GM12801 (cell line): Measurements from ENCODE around the gene FAM162A.

Source experiments
- TF ChIP-seq, protein P1 (sequence below): IDR thresholded peaks from one replicate; pipeline ENCODE4 v1.5.1; 2011; ENCODE audit warnings: control low read depth; ENCODE audit not compliant: insufficient read length; ENCODE audit errors: extremely low read depth

FAM162A gene

DNA sequence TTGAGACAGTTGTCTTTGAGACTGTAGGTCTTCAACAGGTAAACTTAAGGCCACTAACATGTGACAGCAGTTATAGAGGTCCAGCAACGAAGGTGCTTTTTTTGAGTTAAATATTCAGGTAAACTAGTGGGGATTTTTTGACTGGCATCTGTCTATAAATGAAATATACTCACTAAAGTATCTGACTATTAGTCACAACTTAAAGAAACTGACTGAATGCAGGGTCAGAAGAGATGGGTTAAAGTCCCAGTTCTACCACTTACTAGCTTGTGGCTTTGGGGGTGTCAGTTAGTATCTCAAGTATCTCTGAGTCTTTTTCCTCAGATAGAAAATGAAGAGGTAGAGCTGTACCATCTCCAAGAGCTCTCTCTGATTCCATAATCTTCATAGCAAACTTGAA, 18.9 kb upstream of the FAM162A start:
- TF ChIP-seq, protein P1, sequence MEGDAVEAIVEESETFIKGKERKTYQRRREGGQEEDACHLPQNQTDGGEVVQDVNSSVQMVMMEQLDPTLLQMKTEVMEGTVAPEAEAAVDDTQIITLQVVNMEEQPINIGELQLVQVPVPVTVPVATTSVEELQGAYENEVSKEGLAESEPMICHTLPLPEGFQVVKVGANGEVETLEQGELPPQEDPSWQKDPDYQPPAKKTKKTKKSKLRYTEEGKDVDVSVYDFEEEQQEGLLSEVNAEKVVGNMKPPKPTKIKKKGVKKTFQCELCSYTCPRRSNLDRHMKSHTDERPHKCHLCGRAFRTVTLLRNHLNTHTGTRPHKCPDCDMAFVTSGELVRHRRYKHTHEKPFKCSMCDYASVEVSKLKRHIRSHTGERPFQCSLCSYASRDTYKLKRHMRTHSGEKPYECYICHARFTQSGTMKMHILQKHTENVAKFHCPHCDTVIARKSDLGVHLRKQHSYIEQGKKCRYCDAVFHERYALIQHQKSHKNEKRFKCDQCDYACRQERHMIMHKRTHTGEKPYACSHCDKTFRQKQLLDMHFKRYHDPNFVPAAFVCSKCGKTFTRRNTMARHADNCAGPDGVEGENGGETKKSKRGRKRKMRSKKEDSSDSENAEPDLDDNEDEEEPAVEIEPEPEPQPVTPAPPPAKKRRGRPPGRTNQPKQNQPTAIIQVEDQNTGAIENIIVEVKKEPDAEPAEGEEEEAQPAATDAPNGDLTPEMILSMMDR: no peak

GRCh38 chr3:122366379-122366749, 17.6 kb upstream of the FAM162A start:
- TF ChIP-seq, protein P1: no peak

- TF ChIP-seq, protein P1: no peak
Measured at GRCh38 chr3:122374034-122374433, 9.9 kb upstream of the FAM162A start.

DNA sequence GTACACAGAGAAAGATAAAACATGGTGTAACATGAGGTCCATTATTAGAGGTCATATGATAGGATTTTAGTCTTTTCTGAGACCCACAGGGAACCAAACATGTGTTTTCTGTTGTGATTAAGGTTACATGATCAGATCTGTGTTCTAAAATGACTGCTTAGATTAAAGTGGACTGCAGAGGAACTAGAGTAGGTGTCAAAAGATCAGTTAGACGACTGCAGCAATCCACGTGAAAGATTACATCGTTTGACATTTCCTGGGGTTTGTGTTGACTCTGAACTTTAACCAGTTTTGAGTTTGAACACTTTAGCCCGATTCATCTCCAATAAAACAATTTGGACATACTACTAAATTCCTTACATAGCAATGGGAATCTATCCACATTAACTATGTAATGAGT, 6.0 kb upstream of the FAM162A start:
- TF ChIP-seq, protein P1: no peak

DNA sequence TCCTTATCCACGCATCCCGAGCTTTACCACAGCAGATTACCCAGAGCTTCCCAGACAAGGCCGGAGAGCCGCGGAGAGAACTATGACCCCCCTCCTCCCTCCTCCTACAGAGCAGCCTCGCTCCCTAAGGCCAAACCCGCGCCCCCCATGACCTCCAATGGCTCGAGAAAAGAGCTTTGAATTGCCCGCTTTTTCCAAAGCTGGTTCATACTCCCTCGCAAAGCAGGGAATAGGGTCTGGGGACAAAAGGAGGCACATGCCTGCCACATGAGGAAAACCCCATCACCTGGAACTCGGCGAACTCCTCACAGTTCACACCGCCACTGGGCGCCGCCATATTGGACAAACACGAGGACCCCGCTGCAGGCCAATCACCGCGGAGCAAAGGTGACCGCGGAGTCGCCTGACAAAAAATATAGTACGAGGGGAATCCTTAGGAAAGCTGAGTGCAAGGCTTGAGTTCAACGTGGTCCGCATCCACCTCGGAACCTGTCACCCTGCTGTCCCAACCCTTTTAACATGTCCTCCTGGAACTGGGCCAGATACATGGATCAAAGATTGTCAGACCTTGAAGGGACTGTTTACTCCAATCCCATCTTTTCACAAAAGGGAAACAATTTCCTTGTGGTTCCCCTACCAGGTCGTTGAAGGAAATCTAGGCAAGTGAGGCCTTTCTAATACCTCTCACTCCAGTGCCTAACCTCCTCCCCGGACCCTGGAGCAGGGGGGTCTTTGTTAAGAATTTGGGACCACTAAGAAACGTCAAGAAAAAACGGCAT, 905 bp upstream of the FAM162A start, which contains the start of gene MIX23:
TSS of gene MIX23 (minus strand) at position 344 of the 779 bp plus-strand sequence. CDS start at position 337, 7 bp downstream.
- TF ChIP-seq, protein P1: no peak

GRCh38 chr3:122387709-122388108, 3.7 kb downstream of the FAM162A start:
- TF ChIP-seq, protein P1: no peak

- TF ChIP-seq, protein P1: no peak
Measured at GRCh38 chr3:122389197-122389596, 5.2 kb downstream of the FAM162A start.
